ENCODE data around the gene IQCM. TPM values are rescaled to one million over a fixed set of nuclear protein-coding genes. Genes with fewer than 3 reads are reported as not detected.

Gene IQCM
- total RNA-seq, 1 donor from 2014 or later: not detected

DNA sequence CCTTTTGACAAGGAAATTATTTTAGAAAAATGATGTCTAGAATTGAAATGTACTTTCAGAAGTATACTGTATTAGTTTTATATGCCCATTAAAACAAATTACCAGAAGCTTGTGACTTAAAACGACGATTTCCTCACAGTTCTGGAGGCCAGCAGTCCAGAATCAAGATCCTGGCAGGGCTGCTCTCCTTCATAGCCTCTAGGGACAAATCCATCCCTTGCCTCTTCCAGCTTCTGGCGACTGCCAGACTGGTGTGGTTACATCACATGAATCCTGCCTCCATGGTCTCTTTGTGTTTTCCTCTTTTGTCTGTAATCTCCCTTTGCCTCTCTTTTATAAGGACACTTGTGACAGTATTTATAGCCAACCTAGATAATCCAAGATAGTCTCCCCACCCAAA, 97.1 kb downstream of the IQCM start:
- no peak for DNase-seq (ENCODE audit: low spot score)
- intact Hi-C loops (cut with DNase I): no loop called here
- peak; percentile 86 for ATAC-seq

DNA sequence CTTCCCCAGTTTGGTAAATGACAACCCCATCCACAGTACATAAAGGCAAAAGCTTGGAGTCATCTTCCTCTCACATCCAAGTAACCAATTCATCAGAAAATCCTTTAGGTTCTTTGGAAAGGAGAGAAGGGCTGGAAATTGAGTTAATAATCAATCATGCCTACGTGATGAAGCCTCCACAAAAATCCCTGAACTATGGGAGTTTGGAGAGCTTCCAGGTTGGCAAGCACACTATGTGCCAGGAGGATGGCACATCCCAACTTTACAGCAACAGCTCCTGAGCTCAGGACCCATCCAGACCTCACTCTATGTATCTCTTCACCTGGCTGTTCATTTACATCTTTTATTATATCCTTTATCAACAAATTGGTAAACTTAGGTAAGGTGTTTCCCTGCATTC, 98.9 kb downstream of the IQCM start:
- ATAC-seq (no peak), DNase-seq (ENCODE audit: low spot score) (no peak)
- intact Hi-C loops (cut with DNase I): no loop called here

DNA sequence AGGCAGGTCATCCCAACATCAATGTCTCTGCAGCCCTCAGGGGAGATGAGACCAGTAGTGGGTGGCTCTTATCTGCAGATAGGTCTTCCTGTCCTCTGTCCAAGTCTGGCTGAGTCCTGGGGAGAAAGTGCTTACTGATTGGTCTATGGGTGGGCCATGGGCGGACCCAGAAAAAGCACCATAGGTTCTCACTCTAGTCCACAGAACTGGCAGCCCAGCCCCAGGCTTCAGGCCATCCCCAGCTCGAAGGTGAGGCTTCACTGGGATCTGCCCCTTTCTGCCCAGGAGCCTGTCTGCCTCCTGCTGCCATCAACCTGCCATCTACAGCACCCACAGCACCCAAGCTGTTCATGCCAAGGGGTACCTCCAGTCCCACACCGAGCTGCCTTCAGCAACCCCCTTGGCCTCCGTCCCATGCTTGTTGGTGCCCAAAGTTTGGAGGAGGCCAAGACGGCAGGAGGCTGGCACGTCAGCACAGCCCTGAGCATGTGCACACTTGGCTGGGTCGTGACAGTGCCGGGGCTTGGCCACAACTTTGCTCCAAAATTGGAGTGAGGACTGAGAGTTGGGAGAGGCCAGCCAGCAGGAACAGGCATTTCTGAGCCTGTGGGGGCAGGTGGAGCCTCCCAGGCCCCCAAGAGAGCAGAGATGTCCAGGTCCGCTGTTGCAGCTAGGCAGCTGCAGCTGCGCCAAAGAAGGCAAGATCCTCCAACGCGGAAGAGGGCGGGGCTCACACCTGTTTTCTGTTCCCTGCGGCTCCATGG, 99.6 kb downstream of the IQCM start:
- no peak for DNase-seq (ENCODE audit: low spot score)
- no peak for ATAC-seq

DNA sequence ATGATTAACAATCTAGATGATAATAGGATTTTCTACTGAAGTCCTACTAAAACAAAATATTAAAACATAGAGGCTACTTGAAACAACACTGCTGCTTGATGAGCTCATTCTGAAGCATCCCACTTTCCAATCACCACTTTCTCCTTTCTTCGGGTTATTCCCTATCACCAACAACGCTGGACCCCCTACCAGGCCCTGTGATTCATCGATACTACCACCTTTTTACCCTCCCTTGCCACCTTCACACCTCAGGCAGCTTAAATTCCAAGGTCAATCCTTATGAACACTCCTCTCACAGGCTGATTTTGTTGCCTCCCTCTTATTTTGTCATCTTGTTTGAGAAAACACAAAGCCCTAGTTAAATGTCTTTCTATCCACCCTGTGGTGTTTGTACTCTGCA, 102.6 kb downstream of the IQCM start:
- no peak for DNase-seq (ENCODE audit: low spot score)
- intact Hi-C loops (cut with DNase I): no loop called here
- no peak for ATAC-seq

More for the DNA sequence above, 99.6 kb downstream of the IQCM start:
- intact Hi-C loops (cut with DNase I): no loop called here

DNA sequence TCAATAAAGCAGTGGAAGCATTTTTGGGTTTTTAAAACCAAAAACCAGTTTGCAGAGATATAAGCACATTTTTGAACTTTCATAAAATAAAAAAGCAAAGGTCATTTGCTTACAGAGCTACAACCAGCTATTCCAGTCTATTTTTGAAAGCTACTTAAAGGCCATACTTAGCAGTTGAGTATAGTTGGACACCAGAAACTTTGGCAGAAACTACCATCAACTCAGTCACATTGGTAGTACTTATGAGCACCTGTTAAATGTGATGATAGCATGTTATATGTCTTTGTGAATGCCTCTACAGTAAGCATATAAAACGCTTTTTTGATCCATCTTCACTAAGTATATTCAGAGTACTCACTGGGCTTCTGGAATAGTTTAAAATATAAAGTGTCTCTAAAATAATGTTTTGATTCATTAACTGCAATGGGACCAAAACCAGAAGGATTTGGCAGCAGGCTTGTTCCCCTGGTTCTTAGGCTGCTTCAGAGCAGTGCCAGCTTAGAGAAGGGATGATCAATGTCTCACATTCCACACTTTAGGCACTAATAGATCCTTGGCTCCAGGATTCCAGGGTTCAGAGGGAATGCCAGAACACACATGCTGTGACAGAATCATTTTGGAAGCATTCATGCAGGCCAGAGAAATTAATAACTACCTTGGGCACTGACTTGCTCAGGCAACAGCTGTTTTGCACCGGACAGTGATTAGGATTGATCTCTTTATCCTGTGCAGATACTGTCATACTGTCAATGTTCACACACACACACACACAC, 103.9 kb downstream of the IQCM start:
- DNase-seq (ENCODE audit: low spot score) (no peak), ATAC-seq (no peak)
- intact Hi-C loops (cut with DNase I): no loop called here

DNA sequence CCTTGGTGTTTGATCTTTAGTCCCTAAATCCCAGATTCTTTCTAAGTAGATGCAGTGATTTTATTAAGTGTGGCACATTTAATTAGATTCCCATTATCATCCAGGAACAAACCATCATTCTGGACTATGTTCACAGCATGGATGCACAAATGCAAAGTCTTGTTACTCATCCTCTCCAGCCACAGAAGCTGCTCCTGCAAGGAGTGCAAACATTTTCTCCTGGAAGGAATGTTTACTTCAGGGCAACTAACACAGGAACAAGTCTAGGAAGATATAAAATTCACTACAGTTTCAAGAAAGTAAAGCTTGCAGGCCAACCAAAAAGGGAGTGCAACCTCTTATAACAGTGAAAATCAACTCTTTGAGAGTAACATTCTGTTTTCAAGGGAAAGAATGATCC, 106.0 kb downstream of the IQCM start:
- intact Hi-C loops (cut with DNase I): no loop called here
- ATAC-seq (no peak), DNase-seq (ENCODE audit: low spot score) (no peak)

DNA sequence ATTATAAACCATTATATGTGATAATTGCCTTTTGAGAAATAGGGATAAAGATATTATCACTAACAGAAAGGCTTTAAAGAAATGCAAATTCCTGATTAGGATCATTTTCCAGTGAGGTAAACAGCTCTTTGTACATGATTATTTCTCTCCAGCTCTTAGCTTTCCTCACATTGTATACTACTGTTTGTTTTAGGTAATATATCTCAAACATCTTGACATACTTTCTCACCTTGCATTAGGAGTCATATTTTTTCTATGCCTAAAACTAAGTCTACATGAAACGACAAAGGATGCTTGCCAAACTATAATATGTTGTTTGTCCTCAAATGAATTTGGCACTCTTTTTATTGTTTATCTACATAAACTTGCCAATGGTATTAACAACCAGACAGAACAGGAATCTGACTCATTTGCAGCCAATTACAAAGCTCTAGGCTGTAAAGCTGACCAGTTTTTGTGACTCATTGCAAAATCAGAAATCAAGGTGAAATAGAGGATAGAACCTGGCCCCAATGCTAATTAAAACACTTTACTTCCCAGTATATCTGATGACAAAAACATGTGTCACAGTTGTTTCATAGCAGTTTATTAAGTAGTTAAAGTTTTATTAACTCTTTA, 107.0 kb downstream of the IQCM start:
- intact Hi-C loops (cut with DNase I): no loop called here
- ATAC-seq (no peak), DNase-seq (ENCODE audit: low spot score) (no peak)

DNA sequence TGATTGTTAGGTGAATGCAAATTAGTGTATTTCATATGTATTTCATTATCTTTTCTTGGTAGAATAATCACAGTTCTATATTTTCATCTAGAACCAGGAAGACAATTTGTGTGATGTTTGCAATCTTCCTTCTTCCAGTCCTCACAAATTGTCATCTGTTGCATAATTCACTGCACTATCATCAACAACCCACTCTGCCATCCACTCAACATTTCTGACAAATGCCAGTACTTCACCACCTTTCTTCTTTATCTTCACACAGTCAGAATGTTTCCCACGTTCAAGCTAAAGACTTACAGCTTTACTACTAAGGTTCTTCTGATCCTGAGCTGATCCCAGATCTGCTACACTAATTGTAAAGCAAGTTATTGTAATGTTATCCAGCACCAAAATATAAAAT, 107.8 kb downstream of the IQCM start:
- intact Hi-C loops (cut with DNase I): no loop called here
- no peak for ATAC-seq

DNA sequence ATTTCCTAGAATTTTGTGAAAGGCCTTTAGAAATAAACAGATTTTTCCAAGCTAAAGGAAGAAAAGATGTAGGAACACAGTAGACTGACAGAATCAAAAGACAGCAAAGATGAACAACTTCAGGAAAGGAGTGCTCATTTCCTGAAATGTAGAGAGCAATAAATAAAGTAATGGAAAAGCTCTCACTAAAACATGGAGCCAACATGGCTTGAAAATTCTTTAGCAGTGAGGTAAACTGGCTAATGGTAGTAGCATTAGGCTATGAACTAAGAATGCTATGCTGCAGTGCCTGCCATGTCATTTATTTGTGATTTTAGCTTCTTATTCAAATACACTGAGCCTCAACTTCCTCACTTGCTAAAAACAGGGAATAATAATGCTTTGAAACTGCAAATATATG, 108.7 kb downstream of the IQCM start:
- ATAC-seq: no peak
- intact Hi-C loops (cut with DNase I): no loop called here
- no peak for DNase-seq (ENCODE audit: low spot score)

More for the DNA sequence above, 107.8 kb downstream of the IQCM start:
- DNase-seq (ENCODE audit: low spot score): no peak

DNA sequence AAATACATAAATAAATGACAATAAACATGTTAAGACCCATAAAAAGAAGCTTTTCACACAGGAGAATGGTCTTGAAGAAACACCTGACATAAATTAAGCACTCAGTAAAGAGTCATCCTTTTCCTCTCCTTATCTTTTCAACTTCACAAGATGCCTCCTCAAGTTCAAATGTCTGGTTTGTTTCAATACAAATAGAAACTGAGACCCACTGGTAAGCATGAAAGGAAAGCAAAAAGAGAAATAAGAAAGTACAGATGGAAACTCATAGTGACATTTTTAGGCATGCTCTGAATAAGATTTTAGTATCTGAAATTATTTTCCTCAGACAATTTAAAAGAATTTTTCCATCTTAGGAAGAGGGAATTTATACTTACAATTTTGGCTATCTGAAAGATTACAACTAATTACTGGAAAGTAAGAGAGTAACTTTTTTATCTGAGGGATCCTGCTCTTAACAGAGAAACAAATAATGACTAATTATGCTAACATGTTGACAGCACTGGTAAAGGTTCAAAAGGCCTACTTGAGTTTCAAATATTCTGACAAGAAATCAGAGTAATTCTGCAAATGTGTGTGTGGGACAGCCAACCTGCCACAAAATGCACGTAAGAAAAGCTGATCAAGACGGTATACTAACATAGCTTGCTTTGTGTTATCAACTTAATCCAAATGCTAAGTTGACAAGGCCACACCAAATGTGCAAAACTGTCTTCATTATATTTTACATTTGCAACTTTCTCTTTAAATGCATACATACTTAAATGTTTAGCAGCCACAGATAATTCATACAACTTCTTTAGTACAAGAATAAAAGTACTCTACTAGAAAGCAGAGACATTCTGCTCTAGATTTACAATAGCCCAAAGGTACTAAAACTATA, 113.0 kb downstream of the IQCM start:
- intact Hi-C loops (cut with DNase I): no loop called here
- ATAC-seq: no peak
- no peak for DNase-seq (ENCODE audit: low spot score)

DNA sequence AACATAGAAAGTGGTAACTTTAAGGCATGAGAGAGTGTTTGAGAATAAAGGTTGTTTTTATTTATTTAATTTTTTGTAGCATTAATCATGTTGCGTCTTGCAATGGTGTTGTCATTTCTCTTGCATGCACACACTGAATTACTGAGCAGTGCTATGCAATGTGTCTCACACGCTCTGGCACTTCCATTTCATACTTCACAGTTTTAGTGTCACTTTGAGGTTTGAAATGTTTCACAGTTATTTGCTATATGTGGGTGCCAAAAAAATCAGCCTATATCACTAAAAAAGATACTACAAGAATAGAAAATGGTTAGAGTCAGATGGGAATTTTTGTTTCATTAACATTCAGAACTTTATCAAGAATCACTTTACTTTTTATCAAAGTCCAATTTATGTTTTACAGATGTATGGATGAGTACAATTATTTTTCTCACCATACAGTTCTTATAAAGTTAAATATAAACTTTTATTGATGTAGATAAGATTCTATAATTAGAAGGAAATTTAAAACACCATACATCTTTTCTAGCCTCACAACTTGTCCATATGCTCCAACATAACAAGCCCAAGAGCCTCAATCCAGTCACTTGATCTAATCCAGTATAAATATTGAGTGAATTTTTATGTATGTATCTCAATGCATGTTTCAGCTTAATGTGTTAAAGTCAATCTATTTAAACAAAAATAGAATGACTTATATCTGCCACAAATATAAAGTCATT, 114.0 kb downstream of the IQCM start:
- DNase-seq (ENCODE audit: low spot score) (no peak), ATAC-seq (no peak)
- intact Hi-C loops (cut with DNase I): no loop called here

DNA sequence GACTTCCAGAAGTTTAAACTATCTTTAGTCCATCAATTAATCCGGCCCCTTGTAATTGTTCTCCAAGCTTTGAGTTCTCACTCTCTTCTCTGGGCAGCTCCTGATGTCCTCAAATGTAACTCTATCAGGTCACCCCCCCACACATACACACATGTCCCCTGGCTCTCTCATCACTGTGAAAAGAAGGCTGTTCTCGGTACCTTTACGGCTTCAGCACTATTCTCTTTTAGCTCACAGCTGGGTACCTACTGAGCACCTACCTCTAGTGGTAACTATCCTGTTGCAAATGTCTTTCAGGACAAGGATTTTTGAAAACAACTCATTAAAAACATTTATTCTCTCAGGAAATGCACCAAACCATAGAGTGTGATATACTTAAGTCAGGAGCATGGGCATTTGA, 115.4 kb downstream of the IQCM start:
- ATAC-seq (no peak), DNase-seq (ENCODE audit: low spot score) (no peak)
- intact Hi-C loops (cut with DNase I): no loop called here

DNA sequence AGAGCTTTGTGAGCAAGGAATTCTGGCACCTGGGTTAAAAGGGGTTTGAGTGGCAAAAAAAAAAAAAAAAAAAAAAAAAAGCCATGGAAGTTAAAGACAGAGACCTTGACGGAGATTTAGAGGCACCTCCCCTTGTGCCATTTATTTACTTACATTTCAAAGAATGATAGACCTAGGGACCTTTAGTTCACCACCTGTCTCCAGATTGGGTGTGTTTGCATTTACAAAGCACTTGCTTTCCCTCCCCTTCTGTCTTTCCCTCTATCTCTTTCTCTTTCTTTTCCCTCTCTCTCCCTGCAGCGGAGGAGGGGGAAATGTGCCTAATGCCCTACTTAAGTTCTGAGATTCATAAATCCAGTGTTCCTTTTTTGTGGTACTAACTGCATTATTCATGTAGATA, 116.0 kb downstream of the IQCM start:
- DNase-seq (ENCODE audit: low spot score): no peak
- intact Hi-C loops (cut with DNase I): no loop called here
- no peak for ATAC-seq

DNA sequence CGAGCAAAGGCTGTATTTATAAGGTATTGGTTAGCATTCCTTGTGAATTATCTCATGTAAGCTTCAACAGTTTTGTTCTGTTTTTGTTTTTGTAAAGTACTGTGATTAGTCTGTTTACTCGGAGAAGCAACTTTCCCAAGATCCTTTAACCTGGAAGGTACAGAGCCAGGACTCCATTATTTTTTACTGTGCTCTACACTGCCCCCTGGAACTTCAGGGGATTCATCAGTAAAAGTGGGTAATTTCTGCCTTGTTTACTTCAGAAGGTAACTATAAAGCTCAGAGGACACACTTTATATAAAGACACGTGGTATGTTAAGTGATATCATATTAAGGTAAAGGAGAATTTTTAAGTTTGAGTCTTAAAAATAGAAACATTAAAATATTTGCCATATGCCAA, 124.9 kb downstream of the IQCM start:
- intact Hi-C loops (cut with DNase I): no loop called here
- ATAC-seq (no peak), DNase-seq (ENCODE audit: low spot score) (no peak)

DNA sequence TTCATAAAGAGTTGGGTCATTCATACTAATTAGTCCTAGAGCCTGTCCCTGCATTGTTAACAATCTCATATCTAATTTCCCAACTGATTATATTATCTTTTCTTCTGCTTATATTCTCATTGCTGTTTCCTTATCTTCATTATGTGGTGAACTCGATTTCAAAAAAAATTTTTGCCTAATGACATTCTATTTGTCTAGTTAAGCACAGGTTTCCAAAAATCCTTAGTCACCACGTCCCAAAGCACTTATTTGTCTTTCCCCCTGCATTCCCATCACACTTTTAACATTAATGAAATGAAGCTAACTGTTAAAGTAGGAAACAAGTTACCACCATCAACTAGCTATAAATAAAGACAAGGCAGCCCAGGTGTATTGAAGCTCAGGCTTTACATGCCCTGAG, 131.1 kb downstream of the IQCM start:
- DNase-seq (ENCODE audit: low spot score) (no peak), ATAC-seq (no peak)
- intact Hi-C loops (cut with DNase I): no loop called here

DNA sequence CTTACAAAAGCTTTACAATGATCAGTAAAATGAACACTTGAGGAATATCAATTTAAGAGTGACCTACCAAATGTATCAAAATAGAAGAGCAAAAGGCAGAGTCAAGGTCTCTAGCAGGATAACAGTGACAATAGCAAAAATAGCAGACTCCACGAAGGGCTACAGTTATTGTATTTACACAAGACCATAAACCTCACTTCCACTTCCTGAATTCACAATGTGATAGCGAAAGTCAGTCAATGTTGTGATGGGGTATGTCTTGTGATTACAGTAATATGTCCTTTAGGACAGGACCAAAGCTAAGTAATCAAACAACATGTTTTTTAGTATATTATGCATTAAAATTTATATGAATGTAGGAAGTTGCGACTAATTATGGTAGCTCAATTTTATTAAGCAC, 139.6 kb downstream of the IQCM start:
- intact Hi-C loops (cut with DNase I): no loop called here
- no peak for ATAC-seq
- DNase-seq (ENCODE audit: low spot score): no peak

DNA sequence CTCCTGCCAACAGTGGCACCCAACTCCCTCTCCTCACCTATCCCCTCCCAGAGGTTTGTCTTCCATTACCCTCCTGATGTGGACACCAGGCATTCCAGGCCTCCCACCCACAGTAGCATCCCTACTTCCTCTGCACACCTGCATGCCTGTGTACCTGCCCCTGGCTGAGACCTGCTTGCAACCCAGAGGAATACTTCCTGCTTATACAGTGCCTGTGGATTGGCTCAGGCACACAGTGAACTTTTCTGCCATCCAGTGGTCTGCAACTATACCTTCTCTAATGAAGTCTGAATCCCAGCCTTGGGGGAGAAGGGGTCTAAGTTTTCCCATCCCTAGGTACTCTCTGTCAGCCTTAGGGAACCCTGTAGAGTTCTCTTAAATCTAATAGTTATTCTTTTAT, 169.9 kb downstream of the IQCM start:
- intact Hi-C loops (cut with DNase I): no loop called here

DNA sequence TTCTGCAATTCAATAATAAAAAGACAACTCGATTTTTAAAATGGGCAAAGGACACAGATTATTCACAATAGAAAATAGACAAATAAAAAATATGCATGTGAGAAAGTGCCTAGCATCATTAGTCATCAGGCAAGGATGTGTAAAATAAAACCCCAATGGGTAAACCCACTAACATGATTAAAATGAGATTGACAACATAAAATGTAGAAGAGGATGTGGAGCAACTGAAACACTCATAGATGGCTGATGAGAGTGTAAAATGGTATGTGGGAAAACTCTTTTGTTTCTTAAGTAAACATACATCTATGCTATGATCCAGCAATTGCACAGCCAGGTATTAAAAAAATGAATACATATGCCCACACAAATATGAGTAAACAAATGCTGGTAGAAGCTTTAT, 177.6 kb downstream of the IQCM start:
- ATAC-seq (no peak), DNase-seq (ENCODE audit: low spot score) (no peak)
- intact Hi-C loops (cut with DNase I): no loop called here

More for the DNA sequence above, 169.9 kb downstream of the IQCM start:
- DNase-seq (ENCODE audit: low spot score) (no peak), ATAC-seq (no peak)

DNA sequence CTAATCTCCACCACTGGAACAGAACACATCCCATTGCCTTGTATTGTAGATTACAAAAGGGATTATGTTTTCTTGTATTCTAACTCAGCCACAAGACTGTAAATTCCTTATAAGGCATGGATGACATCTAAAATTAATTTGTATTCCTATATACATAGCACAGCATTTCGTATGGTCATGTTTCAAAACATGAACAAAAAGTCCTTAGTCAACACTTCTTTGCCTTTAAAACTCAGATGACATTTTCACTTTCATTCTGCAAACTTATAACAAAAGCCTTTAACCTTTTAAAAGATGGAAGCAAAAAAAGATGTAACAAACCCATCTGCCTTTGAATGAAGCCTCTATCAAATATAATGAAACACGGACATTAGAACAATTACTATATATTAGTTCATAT, 181.3 kb downstream of the IQCM start:
- ATAC-seq (no peak), DNase-seq (ENCODE audit: low spot score) (no peak)
- intact Hi-C loops (cut with DNase I): no loop called here
